ENCODE results near the gene CELSR2. TPM values are rescaled to one million over a fixed set of nuclear protein-coding genes. Genes with fewer than 3 reads are reported as not detected.

CELSR2 gene
- total and polyA plus RNA-seq, 2 of the 8 experiments (the other 6 are each of a cell fraction or from before 2014, with no cell fraction given), result 12.0 to 27.7 TPM

GRCh38 chr1:109239409-109240068 lies 9.8 kb upstream of the CELSR2 start:
- no peaks in the 10 kb centered on the region for H3K79me2 ChIP-seq (ENCODE audit: control insufficient read depth in 1 of 2, insufficient read depth in 2 of 2, low read length in 2 of 2)
- 0 out of 2 replicates have a peak, but pooled peaks cover 3% of the 10 kb centered on the region for H3K23me2 ChIP-seq (ENCODE audit: low read depth, low read length)
- H4K20me1 ChIP-seq (replicated peaks in 1 of 2; ENCODE audit: control insufficient read depth in 1 of 2, insufficient read depth in 2 of 2, low read length in 2 of 2), result no peaks in the 10 kb centered on the region
- H3K56ac ChIP-seq (replicated peaks; ENCODE audit: insufficient read length, low read depth, low read length), result no peak overlapping the region
- H3K4ac ChIP-seq (replicated peaks; ENCODE audit: insufficient read length, low read depth, low read length), result peak overlapping the region; percentile 48
- WGBS, 2 experiments (ENCODE audit: extremely low coverage in 1 of 2, insufficient coverage in 1 of 2, insufficient read length in 1 of 2, insufficient replicate concordance in 2 of 2, low coverage in 1 of 2, low lambda C conversion rate in 2 of 2, missing lambda C conversion rate in 1 of 2), result 51% methylated on average over 6 of the region's 6 CpGs; no CpG with 5 or more reads in 1 of the 2 experiments
- ChIA-PET POLR2A (ENCODE audit: partially characterized antibody) (interaction anchor here (0.6 to 15.9 kb wide), 16 partner anchors 9 to 773 kb away, joined by 3 to 252 read pairs (median 6); partner anchors contain the start of genes CELSR2, PSRC1 and SARS1), CTCF (ENCODE audit: partially characterized antibody) (interaction anchor here (0.6 to 28.7 kb wide), 21 partner anchors 9 to 163 kb away, joined by 3 to 651 read pairs (median 4); partner anchors contain the start of genes CELSR2, SARS1 and SORT1)
- peak overlapping the region; percentile 32 for H4K91ac ChIP-seq (replicated peaks; ENCODE audit: insufficient read length, low read length)
- H3K4me2 ChIP-seq (ENCODE audit: insufficient read depth in 1 of 2, low read depth in 2 of 2, low read length in 2 of 2), result peak overlapping the region; percentile 15 to 46; a peak in 3 of 4 replicates
- DNase-seq (ENCODE audit: low read depth in 1 of 2, low spot score in 2 of 2), result peak; percentile 65 to 75
- peak overlapping the region; percentile 96 for H2BK5ac ChIP-seq (ENCODE audit: low read depth, low read length)
- no peak overlapping the region for H3K9ac ChIP-seq (replicated peaks in 1 of 4; ENCODE audit: extremely low read depth in 1 of 4, low read depth in 3 of 4, low read length in 3 of 4)
- H3K36me3 ChIP-seq (ENCODE audit: control insufficient read depth in 2 of 4, insufficient read depth in 4 of 4, low read length in 3 of 4), result peaks cover 17 to 43% (median 33%) of the 10 kb centered on the region in 4 experiments
- peak overlapping the region; percentile 97 for H2BK15ac ChIP-seq (ENCODE audit: low read length)
- H3K23ac ChIP-seq (ENCODE audit: insufficient read length), result no peak overlapping the region
- H2BK20ac ChIP-seq (ENCODE audit: low read length), result peak overlapping the region; percentile 91
- H3K27ac ChIP-seq (ENCODE audit: low read depth, low read length), result peak overlapping the region; percentile 13; the same call in 1 of the 2 replicates
- no peak overlapping the region for H2BK120ac ChIP-seq (replicated peaks; ENCODE audit: low read depth, low read length)
- H3K9me3 ChIP-seq (ENCODE audit: insufficient read depth in 2 of 2, low read depth in 1 of 2, low read length in 1 of 2), result no peaks in the 10 kb centered on the region
- peak overlapping the region; percentile 15 for H4K5ac ChIP-seq (ENCODE audit: insufficient read length, low read depth, low read length)
- no peak overlapping the region for H3K4me3 ChIP-seq (ENCODE audit: extremely low read depth in 1 of 4, insufficient read depth in 2 of 4, low read depth in 3 of 4, low read length in 4 of 4)
- peak overlapping the region; percentile 96 for H2BK12ac ChIP-seq (ENCODE audit: low read depth, low read length)
- H4K8ac ChIP-seq (ENCODE audit: extremely low read depth, insufficient read depth, low read length), result peak overlapping the region; percentile 39; the same call in 1 of the 2 replicates
- H2AK5ac ChIP-seq (ENCODE audit: low read depth, low read length), result peak overlapping the region; percentile 97
- no peak overlapping the region for H3K14ac ChIP-seq (ENCODE audit: insufficient read length)
- no peak for FAIRE-seq
- H3K79me1 ChIP-seq (ENCODE audit: low read depth, low read length), result 0 out of 2 replicates have a peak, but pooled peaks cover 2% of the 10 kb centered on the region
- H3K4me1 ChIP-seq (replicated peaks in 1 of 4; ENCODE audit: control insufficient read depth in 3 of 4, insufficient read depth in 4 of 4, low read length in 3 of 4), result peaks cover 21 to 44% (median 31%) of the 10 kb centered on the region in 4 experiments
- no peak overlapping the region for H2AFZ ChIP-seq (ENCODE audit: low read length)
- H3K27me3 ChIP-seq (replicated peaks in 1 of 4; ENCODE audit: control insufficient read depth in 3 of 4, extremely low read depth in 1 of 4, insufficient read depth in 3 of 4, low read length in 3 of 4), result no peaks in the 10 kb centered on the region
- peak overlapping the region; percentile 99 for H3K18ac ChIP-seq (ENCODE audit: extremely low read depth, low read length)
- TF ChIP-seq SP2 (IDR thresholded peaks at IDR 0.05; ENCODE audit: low read length), result no peak
- TF ChIP-seq SP1 (IDR thresholded peaks at IDR 0.05; ENCODE audit: low read depth, low read length), result no peak
- TF ChIP-seq HDAC6 (IDR thresholded peaks at IDR 0.05; ENCODE audit: low read depth, low read length), result no peak
- TF ChIP-seq RXRA (IDR thresholded peaks at IDR 0.05; ENCODE audit: insufficient read depth, low read depth, low read length), result no peak
- no peak for TF ChIP-seq ATF2 (IDR thresholded peaks at IDR 0.05; ENCODE audit: low read length)
- no peak for TF ChIP-seq TCF12 (IDR thresholded peaks at IDR 0.05; ENCODE audit: low read depth, low read length)
- no peak for TF ChIP-seq CHD2 (IDR thresholded peaks at IDR 0.05; ENCODE audit: low read length)
- no peak for TF ChIP-seq BCL11A (IDR thresholded peaks at IDR 0.05; ENCODE audit: low read depth in 2 of 2, low read length in 2 of 2)
- TF ChIP-seq SIX5 (IDR thresholded peaks at IDR 0.05; ENCODE audit: low read depth, low read length), result no peak
- peak; percentile 29 for TF ChIP-seq TAF7 (optimal IDR thresholded peaks at IDR 0.05; ENCODE audit: borderline replicate concordance, low read depth, low read length)
- no peak for TF ChIP-seq KDM1A (IDR thresholded peaks at IDR 0.05; ENCODE audit: borderline replicate concordance, low read length)

Data from H1 (cell line).